ENCODE results near the gene DPF3.
A peak's percentile ranks its signal among the peaks of the same experiment; 100 is the strongest.

The DPF3 gene

DNA sequence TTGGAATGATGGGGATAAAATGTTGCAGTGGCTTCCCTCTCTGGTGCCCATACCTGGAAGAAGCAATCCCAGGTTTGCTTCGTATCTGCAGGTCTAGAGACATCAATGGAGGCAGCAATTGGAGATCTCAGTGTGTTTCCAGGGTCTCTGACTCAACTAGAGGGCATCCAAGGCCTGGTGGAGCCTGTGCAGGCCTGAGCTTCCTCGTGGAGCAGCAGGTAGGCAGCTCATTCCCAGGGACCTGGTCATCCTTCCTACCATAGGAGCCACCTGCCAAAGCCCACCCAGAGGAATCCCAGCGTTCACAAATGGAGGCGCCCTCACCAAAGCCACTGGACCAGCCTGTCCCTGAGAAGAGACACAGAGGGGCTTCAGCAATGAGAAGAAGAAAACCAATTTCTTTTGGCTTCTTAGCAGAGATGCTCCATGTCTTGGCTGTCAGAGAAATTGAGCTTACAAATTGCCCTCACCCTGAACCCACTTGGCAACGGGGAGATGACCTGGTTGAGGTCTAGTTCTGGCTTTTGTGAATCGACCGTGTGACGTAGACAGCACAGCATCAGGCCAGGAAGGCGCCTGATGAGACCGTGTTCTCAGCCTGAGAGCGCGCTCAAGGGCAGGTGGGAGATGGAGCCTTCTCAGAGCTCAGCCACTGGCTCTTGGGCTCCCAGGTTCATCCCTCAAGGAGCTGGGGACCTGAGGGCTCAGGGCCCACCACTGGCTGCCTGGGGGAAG lies 283.6 kb downstream of the DPF3 start:
- no peak for DNase-seq

DNA sequence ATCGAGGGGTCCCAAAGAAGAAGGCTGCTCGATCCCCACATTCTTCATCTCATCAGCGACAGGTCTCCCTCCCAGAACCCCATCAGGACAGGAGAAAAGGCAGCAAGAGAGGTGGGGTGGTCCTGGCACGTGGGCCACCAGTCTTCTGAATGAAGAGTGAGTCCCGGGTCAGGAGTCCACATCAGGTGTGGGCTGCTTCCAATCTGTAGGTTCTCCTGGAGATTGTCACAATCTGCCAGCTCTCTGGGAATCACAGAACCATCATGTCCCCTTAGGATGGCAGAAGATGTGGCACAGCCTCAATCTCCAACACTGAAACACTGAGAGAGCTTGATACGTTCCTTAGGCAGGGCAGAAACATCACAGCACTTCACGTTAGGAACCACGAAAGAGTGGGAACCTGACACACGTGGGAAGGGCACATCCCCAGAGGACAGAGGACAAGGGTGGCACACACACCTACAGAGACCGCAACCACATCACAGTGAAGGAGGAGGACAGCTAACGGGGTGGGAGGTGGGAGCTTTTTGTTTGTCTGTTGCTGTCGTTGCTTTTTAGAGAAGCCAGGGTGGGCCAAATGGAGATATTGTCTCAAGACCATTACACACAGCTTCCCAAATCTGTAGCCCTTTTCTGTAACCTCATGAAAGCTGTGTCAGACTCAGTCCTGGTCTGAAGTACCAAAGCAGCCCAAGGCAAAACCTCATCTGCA lies 284.5 kb downstream of the DPF3 start:
- DNase-seq, result no peak

DNA sequence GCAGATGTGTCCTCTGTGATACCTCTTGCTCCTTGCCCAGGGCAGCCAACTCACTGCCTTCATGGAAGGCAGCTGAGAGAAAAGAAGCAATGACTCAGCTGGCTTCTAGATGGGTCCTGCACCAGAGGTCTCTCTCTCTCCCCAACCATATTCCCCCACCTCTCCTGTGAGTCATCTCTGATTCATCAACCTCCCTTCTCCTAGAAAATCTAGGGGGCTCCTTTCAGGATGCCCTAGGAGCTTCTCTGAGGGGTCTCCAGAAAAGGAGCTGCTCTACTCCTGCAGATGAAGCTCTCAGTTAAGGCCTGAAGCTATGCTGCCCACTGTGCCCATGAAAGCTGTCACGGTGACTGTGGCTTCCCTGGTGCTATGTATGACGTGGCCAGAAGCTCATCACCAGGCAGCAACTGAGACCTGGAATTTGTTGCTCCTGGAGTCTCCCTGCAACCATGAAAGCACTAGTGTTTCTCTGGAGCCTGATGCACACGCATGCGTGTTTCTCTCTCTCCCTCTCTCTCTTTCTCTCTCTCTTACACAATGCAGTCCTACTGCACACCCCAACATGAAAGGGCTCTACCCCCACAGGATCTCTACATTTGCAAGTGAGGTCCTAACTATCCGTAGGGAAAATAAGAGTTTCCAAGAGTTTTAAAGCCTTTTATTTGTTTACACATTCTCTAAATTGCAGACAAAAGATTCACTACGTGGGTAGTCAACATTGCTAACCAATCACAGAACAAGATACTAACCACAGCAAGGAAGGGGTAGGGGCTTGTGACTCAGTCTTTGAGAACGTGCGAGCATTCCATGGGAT lies 285.3 kb downstream of the DPF3 start:
- no peak for DNase-seq

DNA sequence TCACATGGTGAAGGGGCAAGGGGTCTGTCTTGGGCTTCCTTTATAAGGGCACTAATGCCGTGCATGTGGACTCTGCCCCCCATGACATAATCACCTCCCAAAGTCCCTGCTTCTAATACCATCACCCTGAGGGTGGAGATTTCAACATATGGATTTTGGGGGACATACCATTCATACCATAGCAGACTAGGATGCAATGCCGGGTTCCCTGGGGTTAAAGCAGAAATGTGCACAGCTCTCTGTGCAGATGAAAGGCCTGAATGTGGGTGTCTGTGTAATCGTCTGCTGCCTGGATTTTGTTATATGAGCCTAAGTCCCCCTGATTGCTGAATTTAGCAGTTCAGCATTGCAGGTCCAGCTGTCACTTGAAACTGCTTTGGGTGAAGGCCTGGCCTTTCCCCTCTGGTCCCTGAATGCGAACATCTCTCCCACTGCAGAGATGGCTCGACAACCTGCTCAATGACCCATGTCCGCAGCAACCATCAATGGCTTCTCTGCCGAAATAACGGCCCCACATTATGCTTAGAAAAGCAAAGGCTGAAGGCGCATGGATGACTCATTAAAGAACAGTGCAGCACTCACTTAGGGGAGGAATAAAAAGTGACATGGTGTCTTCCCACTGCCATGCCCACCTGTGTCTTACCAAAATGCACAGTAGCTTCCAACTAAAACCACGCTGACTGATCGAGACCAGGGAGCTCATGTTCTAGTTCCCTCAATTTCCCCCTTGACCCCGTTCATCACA lies 286.3 kb downstream of the DPF3 start:
- DNase-seq, result peak; percentile 12

DNA sequence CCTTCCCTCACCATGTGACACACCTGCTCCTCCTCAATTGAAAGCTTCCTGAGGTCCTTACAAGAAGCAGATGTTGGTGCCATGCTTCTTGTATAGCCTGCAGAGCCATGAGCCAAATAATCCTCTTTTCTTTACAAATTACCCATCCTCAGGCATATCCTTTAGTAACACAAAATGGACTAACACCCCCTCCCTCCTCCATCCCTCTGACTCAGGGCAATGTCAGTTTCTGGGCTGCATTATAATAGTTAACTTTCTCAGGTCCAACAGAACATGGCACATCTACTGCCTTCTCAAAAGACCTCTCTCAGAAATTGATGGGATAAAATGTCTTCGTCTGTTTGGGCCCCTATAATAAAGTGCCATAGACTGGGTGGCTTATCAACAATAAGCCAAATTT lies 287.0 kb downstream of the DPF3 start:
- DNase-seq, result no peak

DNA sequence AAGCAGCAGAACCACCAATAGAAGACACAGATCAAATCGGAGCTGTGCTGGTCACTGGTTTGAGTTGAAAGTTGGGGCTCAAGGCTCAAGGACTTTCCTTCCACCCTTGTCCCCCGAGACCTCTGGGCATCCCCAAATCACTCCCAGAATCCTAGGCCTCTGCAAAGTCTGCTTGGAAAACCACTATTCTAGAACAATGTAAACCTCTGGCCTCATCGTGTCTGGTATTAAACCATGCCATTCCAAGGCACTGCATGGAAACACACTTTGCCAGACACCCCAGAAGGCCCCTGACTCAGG lies 288.0 kb downstream of the DPF3 start:
- no peak for DNase-seq

DNA sequence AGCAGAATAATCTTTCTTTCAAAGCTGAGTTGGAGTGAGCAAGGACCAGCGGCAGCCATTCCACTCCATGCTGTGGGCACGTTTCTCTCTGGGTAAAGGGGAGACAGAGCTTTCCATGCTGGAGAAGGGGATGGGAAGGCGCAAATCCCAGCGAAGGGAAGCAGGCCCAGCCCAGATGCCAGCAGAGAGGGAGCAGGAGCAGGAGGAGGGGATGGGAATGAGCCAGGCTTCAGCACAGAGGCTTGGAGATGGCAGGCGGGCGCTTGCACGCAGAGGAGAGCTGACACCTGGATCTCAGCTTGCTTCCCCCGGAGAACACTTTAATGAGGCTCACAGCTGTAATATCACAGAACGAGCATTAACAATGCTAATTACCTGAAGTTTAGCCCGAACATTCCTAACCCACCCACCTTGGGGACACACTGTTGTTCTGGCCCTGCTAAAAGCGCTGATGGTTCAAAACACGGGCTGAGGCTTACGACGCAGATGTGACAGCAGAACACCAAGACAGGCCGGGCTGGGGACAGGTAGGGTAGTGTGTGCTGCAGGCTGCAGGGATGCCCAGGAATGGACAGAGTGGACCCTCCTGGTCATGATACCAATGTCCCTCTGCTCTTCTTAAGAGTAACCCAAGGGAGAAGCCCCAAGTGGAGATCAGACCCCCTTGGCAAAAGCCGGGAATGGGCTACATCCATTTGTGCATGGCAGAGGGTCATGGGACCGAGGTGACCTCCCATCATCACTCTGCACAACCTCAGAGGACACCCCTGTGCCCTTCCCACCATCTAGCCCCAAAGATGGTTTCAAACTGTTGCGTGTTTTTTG lies 288.6 kb downstream of the DPF3 start:
- peak; percentile 74 for DNase-seq

DNA sequence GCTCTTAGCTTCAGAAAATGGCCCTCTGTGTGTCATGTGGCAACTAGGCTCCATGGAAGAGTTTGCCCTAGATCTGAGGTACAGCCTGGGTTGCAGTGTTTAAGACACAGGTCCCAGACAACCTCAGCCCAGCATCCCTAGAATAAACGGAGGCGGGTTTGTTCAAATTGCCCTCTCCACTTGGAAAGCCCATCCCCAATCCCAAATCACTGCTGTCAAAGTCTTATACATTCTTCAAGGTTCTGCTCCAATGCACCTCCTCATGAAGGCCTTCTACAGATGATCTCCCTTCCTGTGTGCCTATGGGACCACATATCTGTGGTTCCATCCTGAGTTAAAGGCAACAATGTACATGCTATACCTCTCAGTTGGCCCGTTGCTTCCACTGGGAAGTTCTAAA lies 289.8 kb downstream of the DPF3 start:
- DNase-seq, result no peak

DNA sequence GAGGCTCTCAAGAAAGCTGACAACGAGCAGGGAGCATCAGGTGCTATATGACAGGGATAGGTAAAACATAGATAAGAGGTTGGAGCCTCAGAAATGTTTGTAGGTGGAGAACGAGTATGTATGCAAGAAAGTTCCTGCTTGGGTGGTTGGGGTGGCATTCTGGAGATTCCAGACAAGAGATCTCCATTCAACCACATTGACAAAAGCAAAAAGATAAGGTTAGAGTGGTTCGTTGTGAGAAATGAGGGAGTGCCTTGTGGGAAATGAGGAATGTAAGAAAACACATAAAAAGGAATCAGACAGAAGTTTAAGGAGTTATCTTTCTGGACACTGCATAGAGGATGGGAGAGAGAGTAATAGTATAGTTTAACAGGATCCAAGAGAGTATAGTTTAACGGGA lies 290.3 kb downstream of the DPF3 start:
- no peak for DNase-seq

DNA sequence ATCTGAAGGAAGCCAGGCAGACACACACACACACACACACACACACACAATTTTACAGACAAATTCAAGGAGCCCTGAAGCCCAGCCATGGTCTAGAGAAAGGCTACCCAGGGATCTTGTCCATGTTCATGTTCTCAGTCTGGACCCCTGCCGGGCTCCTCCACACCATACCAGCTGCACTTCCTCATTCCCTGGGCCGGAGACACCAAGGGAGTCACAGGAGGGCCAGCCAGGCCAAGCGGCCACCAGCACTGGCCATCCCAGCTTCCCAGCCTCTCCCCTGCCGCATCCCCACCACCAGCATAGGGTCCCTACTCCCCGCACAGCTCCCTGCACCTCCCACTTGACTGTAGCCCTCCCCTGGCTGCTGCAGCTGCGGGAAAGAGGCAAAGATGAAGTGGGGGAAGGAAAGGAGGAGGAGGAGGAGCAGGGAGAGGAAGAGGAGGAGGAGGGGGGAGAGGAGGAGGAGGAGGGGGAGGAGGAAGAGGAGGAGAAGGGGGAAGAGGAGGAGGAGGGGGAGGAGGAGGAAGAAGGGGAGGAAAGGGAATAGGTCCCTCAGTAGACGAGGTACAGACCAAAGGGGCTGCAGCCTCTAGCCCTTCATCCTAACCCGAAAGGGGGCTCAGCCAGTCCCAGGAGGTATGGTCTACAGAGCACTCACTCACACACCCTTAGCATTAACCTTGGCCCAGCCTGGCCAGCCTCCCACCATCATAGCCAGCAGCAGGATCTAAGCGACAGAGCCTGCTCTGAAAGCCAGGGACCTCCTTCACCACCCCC lies 293.2 kb downstream of the DPF3 start:
- no peak for DNase-seq

DNA sequence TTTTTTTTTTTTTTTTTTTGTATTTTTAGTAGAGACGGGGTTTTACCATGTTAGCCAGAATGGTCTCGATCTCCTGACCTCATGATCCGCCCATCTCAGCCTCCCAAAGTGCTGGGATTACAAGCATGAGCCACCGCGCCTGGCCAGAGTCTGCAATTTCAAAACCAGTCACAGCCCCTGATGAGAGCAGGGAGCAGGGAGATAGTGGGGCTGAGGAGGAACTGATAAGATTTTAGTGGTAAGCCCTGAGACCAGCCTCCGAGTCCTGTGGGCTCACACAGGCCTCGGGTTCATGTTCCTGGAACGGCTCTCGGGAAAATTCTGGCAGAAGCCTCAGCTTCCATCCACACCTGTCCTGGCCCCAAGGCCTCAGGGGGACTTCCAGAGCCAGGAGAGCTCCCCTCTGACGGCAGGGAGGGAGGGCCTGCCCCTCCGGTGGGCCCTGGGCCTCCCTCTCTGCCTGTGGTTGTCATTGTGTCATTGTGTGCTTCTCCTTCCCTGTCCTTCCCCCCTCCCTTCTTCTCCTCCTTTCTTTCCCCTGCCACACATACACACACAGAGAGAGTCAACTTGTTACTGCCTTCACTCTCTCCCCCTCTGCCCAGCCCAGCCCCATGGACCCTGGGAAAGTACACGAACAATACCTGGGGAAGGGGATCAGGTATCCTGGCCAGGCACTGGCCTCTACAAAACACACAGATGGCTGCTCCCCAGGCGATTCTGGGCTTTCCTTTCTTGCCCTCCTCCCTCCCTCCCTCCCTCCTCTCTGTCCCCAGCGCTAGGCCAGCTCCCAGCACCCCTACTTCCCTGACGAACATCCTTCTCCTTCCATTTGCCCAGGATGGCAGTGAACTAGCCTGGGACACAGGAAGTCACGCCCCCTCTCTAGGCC lies 294.1 kb downstream of the DPF3 start:
- peak; percentile 28 for DNase-seq

DNA sequence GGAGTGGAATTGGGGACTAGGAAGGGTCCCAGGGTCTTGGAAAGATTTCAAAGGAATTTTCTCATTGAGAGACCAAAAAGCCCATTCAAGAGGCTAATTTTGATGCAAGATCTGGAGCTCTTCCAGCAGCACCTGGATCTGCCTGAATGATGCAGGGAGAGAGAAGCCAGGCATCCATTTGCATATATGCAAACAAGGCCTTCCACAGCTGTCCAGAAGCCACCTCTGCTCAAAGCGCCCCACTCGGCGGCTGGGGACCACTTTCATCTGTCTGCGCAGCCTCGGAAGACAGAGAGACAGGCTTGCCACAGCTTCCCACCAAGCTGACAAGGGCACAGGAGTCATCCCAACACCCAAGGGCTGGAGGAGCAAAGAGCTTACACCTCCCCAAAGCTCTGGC lies 295.6 kb downstream of the DPF3 start:
- no peak for DNase-seq

DNA sequence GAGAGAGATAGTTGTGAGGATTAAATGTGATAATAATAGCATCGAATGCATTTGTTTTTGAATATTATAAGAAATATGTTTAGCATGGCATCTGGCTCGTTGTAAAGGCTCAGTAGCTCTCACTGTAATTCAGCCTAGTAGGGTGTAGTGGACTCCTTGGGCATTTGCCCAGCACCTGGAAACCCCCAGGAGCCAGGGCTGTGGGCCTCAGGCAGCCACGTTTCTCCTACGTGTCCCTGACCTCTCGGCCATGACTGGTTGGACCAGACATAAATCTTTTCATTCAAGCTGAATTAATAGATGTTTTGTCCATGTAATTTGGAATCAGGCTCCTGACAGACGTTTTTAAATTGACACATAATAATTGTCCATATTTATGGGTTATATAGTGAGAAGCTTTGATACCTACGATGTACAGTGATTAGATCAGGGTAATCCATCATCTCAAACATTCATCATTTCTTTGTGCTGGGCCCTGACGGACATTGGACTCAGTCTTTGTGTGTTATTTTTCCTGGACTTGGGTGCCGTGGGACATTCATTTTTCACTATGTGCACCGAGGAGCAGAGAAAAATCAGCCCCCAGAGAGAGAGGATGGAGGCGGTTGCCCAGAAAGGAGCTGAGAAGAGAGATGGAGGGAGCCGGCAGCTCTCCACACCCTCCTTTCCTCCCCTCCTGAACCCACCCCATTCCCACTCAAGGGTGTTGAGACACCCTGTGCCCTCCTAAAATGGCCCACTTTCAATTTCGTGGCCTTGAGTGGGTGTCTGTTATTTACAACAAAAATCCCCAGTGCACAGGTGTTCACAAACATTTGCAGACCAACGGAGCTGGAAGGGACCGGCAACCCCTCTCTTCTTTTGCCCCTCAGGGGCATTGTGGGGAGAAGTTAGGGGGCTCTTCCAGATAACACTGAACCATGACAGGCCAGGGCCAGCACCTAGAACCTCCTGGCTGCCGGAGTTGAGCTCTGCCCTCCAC lies 296.4 kb downstream of the DPF3 start:
- no peak for DNase-seq

DNA sequence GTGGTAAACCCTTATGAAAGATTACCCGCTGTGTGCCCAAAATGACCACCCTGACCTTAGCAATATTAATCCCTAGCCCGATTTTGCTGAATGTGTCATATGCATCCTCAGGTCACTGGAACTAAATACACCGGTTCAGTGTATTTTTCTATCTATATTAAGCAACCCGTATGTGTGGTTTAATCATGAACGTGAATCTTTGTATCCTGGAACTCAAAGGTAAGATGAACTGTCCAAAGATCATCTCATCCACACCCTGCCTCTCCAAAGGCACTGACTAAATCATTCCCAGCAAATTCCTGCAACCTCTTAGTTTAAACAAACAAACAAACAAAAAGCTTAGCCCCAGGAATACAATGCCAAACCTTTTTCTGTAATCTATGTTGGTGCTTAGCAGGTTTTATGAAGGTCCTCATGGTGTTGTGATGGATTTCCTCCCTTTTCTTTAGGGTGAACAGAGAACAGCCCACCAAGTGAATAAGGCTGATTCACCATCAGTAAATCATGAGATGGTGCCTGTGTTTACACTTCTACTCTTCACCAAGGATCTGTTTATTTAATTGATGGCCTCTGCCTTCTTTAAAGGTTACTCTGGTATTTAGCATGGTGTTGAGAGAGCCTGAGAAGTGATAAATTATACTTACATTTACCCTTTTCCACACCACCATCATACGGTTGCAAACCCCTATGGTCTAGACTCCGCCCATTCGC lies 298.6 kb downstream of the DPF3 start:
- DNase-seq, result no peak

DNA sequence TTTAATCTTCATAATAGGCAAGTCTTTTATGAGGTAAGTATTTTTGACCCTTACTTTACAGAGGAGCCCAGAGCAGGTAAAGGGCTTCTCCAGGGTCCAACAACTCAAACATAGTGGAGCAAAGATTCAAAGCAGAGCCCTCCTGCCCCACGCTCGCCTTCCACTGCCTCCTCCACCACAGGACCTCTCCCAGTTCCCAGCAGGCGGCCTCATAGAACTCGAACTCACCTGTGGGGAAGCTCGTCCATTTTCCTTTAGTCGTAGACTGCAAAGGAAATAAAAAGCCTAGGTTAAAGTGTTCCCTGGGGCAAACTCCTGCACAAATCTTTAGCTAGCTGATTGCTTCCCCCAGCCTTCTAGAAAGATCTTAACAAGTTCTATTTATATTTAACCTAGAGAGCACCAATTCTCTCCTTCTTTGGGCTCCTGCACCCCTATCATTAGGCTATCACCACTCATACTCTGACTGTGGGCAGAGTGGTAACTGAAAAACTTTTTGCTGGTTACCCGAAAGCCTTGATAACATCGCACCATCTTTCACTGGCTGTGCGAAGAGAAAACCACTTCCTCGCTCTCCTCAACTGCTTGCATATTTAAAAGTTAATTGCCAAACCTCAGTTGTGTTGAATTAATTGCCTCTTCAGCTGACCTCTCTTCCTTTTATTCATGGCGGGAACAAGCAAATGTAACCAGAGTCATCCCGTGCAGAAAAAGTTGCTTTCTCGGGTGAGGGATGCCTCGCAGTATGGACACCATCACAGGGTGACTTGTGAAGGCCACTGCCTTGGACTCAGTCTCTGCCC lies 299.6 kb downstream of the DPF3 start:
- DNase-seq, result no peak

DNA sequence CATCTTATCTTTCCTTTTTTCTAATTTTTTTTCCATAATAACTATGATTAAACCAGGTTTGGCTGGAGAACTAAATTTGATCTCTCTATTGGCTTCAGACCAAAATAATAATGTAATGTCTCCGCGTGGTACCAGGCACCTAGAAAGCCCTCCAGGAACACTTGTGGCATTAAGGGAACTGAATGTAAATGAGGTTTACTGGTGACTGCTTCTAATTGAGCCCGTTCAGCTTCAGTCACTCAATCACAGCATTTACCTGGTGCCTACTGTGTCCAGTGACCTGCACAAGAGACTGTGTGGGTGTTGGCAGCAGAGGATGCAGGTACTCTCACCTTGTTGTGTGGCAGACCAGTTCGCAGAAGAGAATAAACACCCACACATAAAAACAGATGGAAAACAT lies 302.5 kb downstream of the DPF3 start:
- peak; percentile 46 for DNase-seq

DNA sequence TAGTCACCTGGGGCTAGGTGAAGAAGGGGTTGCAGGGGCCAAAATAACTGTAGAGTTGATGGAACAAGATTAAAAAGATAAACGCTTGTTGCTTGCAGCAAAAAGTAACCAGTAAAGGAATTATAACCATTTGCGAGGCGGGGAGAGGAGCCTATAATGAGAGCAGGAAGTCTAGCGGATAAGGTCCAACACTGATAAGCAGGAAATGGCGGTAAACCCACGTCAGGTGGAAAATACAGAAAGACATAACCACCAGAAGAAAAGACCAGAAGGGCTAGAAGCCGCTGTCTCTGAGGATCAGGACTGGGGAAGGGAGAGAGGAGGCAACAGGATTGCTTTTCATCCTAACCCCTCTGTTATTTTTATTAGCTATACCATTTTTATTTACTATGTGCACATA lies 303.3 kb downstream of the DPF3 start:
- no peak for DNase-seq

DNA sequence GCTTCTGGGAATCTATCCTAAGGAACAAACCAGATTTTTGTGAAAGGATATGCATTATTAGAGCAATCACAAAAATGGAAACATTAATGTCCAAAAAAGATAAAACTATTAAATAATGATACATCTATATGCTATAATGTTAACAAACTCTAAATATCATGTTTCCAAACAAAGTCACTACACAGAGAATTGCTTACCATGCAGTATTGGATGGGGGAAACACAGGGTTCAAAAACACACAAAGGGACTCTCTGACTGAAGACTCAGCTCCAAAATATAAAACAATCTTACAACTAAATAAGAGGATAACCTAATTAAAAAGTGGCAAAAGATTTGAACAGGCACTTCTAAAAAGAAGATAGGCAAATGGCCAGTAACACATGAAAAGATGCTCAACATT lies 304.2 kb downstream of the DPF3 start:
- DNase-seq, result no peak

Data from NCI-H2171 treated with DMSO at 0.1 percent for 48 hours (cell line).